ENCODE data around the gene NT5DC1. TPM values are rescaled to one million over a fixed set of nuclear protein-coding genes. Genes with fewer than 3 reads are reported as not detected.

The NT5DC1 gene
- total RNA-seq, 1 experiment from 2014 or later, result 63.7 TPM

DNA sequence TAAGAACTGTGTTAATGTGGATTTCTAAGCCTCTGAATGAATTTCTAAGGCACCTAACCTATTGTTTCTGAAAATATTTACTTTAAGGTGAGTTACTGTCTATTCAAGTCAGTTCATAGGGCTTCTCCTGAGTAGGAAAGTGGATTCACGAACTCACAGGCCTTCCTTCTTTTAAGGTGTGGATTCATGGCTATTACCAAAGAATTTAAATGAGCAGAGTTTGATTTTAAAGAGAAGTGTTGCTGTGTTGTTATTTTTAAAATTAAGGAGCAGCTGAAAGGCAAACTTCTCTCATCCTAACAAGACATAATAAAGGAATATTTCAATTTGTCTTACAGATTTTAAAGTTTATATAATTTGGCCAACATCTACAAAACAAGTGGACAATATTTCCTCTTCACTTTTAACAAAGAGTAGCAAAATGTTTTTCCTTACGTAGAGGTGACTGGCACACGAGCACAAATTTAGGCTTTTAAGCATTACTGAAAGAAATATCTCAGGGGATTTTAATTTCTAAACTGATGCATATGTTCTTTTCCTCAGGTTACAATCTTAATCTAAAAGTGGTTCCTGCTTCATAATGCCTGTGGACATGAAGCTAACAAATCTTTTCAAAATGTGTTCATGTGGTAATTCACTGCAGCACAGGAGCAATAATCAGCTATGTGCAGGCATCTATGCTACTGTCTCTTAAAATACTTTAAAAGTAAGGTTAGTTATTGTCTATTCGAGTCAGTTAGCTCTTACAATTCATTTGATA, 153.8 kb downstream of the NT5DC1 start:
- H3K4me2 ChIP-seq (ENCODE audit: low read length), result peak overlapping the region; percentile 90
- H3K9me3 ChIP-seq (ENCODE audit: control insufficient read depth in 1 of 2, insufficient read depth in 1 of 2, low read depth in 1 of 2, low read length in 2 of 2), result no peaks in the 10 kb centered on the region
- DNase-seq (ENCODE audit: low read depth, low spot score), result no peak
- H3K4me1 ChIP-seq (ENCODE audit: control insufficient read depth in 1 of 2, insufficient read depth in 2 of 2, low read length in 2 of 2), result peaks cover 0 to 8% of the 10 kb centered on the region in 2 experiments; a peak in 2 of 4 replicates
- no peaks in the 10 kb centered on the region for H3K9me2 ChIP-seq (ENCODE audit: insufficient read depth)
- H3K79me2 ChIP-seq (ENCODE audit: insufficient read depth, low read length), result peaks cover 13% of the 10 kb centered on the region; the same call in 1 of the 2 replicates
- peak overlapping the region; percentile 83 to 87 for H3K4me3 ChIP-seq (replicated peaks in 1 of 2; ENCODE audit: low read depth in 1 of 2, low read length in 2 of 2)
- ChIA-PET POLR2A (interaction anchor here (0.7 to 1.9 kb wide), 7 partner anchors 11 to 300 kb away, joined by 3 to 9 read pairs (median 3); partner anchors contain the start of gene TSPYL1), RAD21 (ENCODE audit: low non-redundant PET in 1 of 2, low total read pairs in 2 of 2, uncharacterized antibody in 2 of 2, unreplicated experiment in 2 of 2) (interaction anchor here in 1 of 2 experiments (0.5 to 0.6 kb wide), 2 partner anchors 12 to 304 kb away, joined by 3 to 4 read pairs; no protein-coding TSS in a partner anchor), CTCF (interaction anchor here (0.6 to 1.5 kb wide), 4 partner anchors 14 to 37 kb away, joined by 3 to 9 read pairs (median 4); no protein-coding TSS in a partner anchor)
- no peaks in the 10 kb centered on the region; a peak in 1 of 4 replicates for H3K36me3 ChIP-seq (ENCODE audit: control insufficient read depth in 1 of 2, insufficient read depth in 2 of 2, low read length in 2 of 2)
- H4K20me1 ChIP-seq (ENCODE audit: insufficient read depth), result no peaks in the 10 kb centered on the region
- BruUV-seq (replicated peaks), result TSS peak; percentile 85
- no peak overlapping the region for H2AFZ ChIP-seq (ENCODE audit: low read depth, low read length, poor library complexity, severe bottlenecking)
- H3K27ac ChIP-seq (ENCODE audit: low read depth, low read length), result peak overlapping the region; percentile 1; the same call in 1 of the 2 replicates
- peak overlapping the region; percentile 72 for H3K9ac ChIP-seq (ENCODE audit: low read length)
- ATAC-seq, result peak; percentile 39
- no peaks in the 10 kb centered on the region for H3K27me3 ChIP-seq (ENCODE audit: insufficient read depth, low read length)
- intact Hi-C loops (cut with micrococcal nuclease), result no loop called here
- TF ChIP-seq ELF1 (IDR thresholded peaks at IDR 0.05; ENCODE audit: borderline replicate concordance, low read depth), result no peak
- TF ChIP-seq, protein P1, sequence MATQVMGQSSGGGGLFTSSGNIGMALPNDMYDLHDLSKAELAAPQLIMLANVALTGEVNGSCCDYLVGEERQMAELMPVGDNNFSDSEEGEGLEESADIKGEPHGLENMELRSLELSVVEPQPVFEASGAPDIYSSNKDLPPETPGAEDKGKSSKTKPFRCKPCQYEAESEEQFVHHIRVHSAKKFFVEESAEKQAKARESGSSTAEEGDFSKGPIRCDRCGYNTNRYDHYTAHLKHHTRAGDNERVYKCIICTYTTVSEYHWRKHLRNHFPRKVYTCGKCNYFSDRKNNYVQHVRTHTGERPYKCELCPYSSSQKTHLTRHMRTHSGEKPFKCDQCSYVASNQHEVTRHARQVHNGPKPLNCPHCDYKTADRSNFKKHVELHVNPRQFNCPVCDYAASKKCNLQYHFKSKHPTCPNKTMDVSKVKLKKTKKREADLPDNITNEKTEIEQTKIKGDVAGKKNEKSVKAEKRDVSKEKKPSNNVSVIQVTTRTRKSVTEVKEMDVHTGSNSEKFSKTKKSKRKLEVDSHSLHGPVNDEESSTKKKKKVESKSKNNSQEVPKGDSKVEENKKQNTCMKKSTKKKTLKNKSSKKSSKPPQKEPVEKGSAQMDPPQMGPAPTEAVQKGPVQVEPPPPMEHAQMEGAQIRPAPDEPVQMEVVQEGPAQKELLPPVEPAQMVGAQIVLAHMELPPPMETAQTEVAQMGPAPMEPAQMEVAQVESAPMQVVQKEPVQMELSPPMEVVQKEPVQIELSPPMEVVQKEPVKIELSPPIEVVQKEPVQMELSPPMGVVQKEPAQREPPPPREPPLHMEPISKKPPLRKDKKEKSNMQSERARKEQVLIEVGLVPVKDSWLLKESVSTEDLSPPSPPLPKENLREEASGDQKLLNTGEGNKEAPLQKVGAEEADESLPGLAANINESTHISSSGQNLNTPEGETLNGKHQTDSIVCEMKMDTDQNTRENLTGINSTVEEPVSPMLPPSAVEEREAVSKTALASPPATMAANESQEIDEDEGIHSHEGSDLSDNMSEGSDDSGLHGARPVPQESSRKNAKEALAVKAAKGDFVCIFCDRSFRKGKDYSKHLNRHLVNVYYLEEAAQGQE (IDR thresholded peaks at IDR 0.05; ENCODE audit: low read depth), result no peak
- no peak for TF ChIP-seq YY1 (IDR thresholded peaks at IDR 0.05; ENCODE audit: extremely low read depth, insufficient replicate concordance, low read depth, low read length)
- no peak for TF ChIP-seq SP1 (IDR thresholded peaks at IDR 0.05; ENCODE audit: low read depth)
- no peak for TF ChIP-seq ZNF274 (IDR thresholded peaks at IDR 0.05; ENCODE audit: low read depth, low read length)
- TF ChIP-seq, protein P2, sequence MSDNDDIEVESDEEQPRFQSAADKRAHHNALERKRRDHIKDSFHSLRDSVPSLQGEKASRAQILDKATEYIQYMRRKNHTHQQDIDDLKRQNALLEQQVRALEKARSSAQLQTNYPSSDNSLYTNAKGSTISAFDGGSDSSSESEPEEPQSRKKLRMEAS (IDR thresholded peaks at IDR 0.05), result no peak
- no peak for TF ChIP-seq FOSL1 (IDR thresholded peaks at IDR 0.05; ENCODE audit: low read depth)
- no peak for TF ChIP-seq EZH2phosphoT487 (IDR thresholded peaks at IDR 0.05; ENCODE audit: borderline replicate concordance)
- TF ChIP-seq, protein P3, sequence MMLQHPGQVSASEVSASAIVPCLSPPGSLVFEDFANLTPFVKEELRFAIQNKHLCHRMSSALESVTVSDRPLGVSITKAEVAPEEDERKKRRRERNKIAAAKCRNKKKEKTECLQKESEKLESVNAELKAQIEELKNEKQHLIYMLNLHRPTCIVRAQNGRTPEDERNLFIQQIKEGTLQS (IDR thresholded peaks at IDR 0.05), result no peak
- no peak for TF ChIP-seq JUND (IDR thresholded peaks at IDR 0.05)
- TF ChIP-seq CEBPB (IDR thresholded peaks at IDR 0.05; ENCODE audit: low read depth), result no peak
- no peak for TF ChIP-seq RAD21 (IDR thresholded peaks at IDR 0.05; ENCODE audit: low read depth)
- TF ChIP-seq, protein P4, sequence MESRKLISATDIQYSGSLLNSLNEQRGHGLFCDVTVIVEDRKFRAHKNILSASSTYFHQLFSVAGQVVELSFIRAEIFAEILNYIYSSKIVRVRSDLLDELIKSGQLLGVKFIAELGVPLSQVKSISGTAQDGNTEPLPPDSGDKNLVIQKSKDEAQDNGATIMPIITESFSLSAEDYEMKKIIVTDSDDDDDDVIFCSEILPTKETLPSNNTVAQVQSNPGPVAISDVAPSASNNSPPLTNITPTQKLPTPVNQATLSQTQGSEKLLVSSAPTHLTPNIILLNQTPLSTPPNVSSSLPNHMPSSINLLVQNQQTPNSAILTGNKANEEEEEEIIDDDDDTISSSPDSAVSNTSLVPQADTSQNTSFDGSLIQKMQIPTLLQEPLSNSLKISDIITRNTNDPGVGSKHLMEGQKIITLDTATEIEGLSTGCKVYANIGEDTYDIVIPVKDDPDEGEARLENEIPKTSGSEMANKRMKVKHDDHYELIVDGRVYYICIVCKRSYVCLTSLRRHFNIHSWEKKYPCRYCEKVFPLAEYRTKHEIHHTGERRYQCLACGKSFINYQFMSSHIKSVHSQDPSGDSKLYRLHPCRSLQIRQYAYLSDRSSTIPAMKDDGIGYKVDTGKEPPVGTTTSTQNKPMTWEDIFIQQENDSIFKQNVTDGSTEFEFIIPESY (IDR thresholded peaks at IDR 0.05; ENCODE audit: extremely low read depth, insufficient replicate concordance, low read length), result no peak
- TF ChIP-seq SRF (IDR thresholded peaks at IDR 0.05; ENCODE audit: low read depth), result no peak
- no peak for TF ChIP-seq EZH2 (IDR thresholded peaks at IDR 0.05)
- no peak for TF ChIP-seq POLR2AphosphoS5 (IDR thresholded peaks at IDR 0.05; ENCODE audit: low read depth, low read length)
- no peak for TF ChIP-seq SIN3A (IDR thresholded peaks at IDR 0.05; ENCODE audit: low read depth)
- TF ChIP-seq, protein P5, sequence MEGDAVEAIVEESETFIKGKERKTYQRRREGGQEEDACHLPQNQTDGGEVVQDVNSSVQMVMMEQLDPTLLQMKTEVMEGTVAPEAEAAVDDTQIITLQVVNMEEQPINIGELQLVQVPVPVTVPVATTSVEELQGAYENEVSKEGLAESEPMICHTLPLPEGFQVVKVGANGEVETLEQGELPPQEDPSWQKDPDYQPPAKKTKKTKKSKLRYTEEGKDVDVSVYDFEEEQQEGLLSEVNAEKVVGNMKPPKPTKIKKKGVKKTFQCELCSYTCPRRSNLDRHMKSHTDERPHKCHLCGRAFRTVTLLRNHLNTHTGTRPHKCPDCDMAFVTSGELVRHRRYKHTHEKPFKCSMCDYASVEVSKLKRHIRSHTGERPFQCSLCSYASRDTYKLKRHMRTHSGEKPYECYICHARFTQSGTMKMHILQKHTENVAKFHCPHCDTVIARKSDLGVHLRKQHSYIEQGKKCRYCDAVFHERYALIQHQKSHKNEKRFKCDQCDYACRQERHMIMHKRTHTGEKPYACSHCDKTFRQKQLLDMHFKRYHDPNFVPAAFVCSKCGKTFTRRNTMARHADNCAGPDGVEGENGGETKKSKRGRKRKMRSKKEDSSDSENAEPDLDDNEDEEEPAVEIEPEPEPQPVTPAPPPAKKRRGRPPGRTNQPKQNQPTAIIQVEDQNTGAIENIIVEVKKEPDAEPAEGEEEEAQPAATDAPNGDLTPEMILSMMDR (IDR thresholded peaks at IDR 0.05 in 2 of 3, conservative IDR thresholded peaks at IDR 0.05 in 1 of 3; ENCODE audit: borderline replicate concordance in 1 of 3, insufficient read depth in 1 of 3, low read depth in 2 of 3, low read length in 2 of 3), result no peak
- no peak for TF ChIP-seq POLR2A (IDR thresholded peaks at IDR 0.05; ENCODE audit: borderline replicate concordance, extremely low read depth, insufficient read depth, insufficient read length)
